GM21528 (cell line): ENCODE results near the gene YAP1.

ENCODE experiments used
- ATAC-seq: cut with Tn5 transposase; IDR thresholded peaks from one replicate; pipeline ENCODE4 v1.9.1; 2021; ENCODE audit warnings: mild to moderate bottlenecking, moderate library complexity; ENCODE audit not compliant: unreplicated experiment, low FRiP score

Gene YAP1

DNA sequence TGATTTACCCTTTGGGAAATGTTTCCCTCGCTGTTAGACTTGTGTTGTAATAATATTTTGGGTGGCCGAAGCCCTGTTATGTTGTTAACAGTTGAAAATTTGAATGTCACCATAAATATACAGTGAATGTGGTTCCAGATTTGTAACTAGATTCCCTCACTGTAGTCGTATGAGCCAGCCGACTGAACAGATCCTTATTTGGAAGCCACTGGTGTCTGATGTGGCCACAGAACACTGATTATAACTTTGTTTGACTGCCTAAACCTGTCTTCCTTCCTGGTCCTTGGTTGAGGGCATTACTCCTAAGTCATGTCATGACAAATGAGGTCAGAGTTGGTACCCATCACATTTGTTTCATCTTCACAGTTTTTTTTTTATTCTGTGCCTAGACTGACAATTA is 45.4 kb downstream of the YAP1 start:
- ATAC-seq: no peak

DNA sequence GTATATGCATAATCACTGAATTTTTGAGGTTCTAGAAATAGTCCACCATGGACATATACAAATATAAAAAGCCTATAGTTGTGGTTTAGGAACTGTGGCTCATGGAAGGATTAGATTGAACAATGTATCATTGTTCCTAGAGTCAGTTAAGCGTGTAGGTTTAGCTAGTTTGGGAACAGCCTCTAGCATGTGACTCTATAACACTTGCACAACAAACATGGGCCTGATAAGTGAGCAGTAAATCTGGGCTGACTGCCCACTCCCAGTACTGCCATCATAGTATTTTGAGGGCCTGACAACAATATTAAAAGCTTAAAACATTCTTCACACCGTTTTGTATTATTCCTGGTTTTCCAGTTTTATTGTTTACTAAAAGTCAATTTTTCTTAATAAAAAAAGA is 47.0 kb downstream of the YAP1 start:
- ATAC-seq: no peak

DNA sequence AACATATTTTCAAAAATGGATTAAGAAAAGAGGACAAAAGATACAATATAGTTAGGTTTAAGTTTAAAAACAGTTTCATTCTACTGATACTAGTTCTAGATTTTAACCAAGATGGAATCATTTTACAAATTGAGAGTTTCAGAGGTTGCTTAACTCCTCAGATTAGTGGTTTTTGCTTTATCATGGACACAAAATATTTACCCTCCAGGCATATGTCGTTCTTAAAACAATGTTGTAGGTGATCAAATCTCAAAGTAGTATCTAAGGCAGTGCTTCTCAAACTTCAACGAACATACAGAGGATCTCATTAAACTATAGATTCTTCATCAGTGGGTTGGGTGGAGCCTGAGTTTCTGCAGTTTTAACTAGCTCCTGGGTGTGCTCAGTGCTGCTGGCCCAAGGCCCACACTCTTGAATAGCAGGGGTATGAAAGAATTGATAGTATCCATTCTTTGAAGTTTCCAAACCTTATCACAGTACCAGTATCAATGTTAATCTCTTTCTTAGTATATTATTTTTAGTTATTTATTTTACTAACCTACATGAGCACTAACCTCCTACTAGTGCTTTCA is 48.0 kb downstream of the YAP1 start:
- no peak for ATAC-seq

DNA sequence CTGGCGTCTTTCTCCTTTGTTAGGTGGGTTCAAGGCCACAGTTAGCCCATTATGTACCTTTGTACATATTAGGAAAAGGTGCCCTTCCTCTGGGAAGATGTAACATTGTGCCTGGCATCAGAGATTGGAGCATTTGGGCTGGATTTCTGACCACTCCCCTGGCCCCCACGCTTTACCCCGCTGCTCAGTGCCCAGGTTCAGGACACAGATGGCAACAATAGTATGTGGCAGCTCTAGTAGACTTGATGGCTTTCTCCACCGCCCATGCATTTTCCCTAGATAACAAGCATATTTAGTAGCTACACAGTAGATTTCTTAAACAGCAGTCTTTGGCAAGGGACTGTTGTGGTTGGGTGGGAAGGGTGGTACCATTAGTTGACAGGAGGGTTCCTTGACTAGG is 53.1 kb downstream of the YAP1 start:
- ATAC-seq: no peak

DNA sequence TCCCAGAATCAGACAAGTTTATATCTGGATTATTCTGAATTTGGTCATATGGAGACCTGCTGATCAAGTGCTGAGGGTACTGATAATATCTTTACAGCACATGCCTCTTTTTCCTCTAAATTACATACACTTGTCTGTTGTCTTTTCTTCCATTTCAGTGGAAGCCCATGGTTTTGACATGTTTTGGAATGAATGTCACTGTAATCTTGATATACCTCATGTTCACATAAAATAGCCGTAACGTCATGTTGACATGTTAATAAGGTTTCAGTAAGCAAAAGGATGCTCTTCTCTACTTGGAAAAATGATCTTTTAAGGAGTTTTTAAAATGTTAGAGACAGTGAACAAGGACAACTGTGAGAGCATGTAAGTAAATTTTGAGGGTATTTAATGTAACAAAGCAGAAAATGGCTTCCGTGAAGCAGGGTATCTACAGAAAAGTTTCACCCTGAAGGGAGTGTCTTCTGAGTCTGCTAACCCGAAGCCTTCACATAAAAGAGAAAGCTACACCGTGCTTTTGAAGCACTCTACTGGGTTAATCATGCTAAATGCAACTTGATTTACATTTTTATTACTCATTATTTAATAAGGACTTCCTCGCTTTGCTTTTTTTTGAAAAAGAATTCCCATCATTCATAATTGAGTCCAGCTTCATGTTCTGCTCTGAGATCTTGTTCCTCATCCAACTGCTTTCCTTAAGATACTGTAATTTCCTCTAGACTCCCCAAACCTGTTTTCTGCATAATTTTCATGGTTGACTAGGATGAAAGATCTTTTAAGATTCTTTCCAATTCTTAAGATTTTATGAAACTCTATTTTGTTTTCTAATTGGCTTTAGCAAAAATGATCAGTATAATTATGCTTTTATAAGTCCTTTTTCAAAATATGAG is 56.2 kb downstream of the YAP1 start:
- no peak for ATAC-seq

DNA sequence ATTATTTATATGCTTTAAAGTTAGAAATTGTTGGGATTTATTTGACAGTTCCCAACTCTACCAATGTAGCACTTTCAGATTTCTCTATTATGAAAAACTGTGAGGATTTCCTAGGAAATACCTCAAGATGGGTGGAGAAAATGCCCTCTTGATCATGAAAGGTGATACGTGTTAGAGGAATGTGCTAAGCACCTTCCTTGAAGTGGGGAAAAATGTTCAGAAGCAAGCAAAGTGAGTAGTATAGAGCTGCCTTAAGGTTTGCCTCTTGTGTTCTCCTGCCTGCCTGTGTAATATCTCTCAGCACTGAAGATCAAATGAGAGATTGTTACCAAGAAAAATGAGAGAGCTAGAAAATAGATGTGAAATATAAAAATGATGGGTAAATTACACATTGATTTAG is 58.2 kb downstream of the YAP1 start:
- no peak for ATAC-seq

DNA sequence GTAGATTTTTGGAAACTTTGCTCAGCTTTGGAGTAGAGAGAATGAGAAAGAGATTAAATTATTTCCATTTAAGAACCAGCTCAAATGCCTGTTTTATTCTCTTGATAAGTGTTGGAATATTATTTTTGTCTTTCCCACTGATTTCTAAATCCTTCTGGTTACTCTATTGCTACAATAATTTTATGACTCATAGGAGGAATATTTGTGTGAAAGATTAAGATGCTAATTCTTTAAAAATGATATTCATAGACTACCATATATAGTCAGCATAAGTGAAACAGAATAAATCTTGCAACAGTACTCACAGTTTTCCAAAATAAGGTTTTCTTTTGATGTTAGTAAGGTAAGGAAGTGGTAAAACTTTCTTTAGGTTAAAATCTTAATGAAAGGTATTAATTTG is 60.9 kb downstream of the YAP1 start:
- ATAC-seq: no peak

DNA sequence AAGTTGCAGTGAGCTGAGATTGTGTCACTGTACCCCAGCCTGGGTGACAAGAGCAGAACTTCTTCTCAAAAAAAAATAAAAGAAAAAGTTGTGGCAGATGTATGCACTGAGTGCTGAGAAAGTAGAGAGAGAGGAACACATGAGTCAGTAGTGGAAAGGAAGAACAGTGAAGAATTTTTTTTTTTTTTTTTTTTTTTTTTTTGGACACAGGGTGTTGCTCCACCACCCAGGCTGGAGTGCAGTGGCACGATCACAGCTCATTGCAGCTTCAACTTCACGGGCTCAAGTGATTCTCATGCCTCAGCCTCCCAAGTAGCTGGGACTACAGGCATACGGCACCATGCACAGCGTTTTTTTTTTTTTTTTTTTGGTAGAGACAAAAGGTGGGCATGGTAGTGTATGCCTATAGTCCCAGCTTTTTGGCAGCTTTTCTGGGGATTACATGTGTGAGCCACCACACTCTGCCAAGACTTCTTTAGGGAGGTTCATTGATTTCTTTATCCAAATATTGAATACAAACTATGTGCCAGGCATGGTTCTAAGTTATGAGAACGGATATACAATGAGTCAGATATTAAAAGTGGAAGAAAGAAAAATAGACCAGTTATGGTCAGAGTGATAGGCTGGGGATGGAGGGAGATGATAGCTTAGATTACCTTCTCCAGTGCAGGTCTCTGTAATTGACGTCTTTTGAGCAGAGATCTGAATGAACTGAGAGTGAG is 62.0 kb downstream of the YAP1 start:
- no peak for ATAC-seq

DNA sequence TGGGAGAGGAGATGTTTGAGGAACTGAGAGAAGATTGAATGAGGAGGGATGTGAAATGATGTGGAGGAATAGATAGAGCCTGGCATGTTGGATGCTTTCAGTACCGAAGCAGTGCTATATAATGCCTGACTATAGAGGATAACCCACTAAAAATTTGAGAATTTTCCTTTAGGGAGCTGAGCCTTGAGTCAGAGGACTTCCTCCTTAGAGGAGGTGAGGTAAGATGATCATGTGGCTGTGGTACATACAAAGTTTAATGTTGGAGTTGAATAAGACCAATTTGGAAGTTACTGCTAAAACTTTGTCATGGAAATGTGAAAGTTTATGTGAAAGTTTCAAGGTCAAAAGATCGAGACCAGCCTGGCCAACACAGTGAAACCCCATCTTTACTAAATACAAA is 66.9 kb downstream of the YAP1 start:
- no peak for ATAC-seq

DNA sequence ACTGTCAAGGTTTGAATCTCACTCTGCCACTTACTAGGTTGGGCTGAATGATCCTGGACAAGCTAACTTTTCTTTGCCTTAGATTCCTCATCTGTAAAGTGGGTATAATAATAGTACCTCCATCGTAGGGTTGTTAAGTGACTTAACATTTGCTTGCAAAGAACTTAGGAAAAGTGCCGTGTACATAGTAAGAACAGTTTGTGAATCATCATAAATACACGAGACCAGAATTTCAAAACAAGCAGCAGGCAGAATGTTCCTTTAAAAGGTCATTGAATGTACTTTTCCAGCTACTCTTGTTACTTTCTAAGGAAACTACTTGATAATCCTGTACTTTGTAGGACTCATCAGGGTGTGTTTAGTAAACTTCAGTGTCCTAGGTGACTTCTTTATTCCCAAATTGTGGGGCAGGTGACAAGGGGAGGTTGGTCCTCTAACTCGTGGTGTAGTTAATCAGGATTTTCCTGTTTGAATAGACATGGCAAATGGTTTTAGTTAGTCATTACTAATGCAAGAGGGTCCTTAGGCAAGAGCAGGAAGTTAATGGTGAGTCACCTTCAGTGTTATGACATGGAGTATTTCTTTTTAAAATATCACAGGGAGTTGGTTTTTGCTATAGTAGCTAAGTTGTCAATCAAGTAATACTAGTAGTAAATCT is 67.9 kb downstream of the YAP1 start:
- no peak for ATAC-seq

DNA sequence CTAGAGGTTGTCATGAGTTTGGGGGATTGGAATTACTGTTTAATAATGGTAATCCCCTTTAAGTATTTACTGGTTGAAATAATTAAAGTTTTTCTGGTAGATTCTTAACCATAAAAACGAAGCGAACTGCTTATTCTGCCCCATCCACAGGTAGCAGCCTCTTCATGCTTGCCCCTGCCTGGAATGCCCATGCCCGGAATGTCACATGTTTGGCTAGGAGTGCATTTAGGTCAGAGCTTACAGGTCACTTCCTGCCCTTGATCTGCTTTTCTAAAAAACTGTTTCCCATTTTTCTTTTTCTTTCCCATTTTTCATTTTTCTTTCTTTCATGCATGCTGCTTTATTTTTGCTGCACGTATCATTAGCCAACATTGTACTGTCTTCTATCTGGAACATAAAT is 69.1 kb downstream of the YAP1 start:
- no peak for ATAC-seq

DNA sequence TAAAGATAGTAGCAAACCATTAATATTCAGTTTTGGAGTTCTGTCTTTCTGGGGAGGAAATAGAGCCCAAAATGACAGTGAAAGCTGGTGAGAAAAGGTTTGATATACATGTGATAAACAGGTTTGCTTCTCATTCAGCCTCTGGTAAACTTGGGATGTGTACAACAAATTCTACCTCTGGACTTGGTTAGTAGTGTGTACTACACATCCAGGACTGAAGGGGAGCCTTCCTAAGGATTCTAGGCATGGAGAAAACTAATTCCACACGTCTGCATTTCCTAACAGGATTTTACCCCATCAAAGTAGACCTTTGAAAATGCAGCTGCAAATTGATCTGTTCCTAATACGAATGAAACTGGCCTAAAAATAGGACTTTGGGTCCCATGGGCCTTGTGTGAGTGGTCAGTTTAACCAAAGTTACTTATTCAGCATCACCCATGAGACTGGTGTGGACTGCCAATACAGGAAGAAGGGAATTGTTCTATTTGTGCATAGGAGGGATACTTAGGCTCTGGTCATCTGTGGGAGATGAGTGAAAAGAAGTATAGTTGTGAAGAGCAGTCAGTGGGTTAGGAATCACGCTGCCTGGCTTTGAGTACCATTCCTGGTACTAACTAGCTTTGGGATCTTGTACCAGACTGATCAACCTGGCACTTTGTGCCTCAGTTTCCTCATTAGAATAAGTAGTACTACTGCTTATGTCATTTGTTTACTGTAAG is 74.2 kb downstream of the YAP1 start:
- ATAC-seq: no peak

DNA sequence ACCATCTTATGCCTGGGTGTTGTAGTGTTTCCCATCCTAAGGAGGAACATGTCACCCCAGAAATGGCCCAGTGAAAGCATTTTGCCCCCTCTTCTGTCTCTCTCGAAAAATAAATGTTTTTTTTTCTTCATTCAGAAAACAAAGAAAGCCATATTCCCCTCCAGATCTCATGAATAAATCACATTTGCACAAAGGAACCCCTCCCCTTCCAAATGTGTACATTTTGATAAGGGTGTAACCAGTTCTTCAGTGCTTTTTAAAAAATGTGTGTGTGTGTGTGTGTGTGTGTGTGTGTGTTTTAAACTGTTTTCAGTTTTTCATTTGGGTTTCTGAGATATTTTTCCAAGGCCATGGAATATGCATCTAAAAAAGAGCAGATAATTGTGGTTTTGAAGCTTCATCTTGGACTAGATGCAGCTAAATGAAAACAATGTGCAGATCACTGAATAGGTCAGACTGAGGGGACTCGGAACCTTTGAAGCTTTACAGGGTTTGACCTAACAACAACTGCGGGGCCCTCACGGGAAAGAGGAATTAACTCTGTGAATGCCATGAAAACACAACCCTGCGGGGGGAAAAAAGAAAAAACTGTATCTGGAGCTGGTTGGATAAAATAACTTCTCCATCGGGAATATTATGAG is 76.4 kb downstream of the YAP1 start:
- ATAC-seq: no peak

DNA sequence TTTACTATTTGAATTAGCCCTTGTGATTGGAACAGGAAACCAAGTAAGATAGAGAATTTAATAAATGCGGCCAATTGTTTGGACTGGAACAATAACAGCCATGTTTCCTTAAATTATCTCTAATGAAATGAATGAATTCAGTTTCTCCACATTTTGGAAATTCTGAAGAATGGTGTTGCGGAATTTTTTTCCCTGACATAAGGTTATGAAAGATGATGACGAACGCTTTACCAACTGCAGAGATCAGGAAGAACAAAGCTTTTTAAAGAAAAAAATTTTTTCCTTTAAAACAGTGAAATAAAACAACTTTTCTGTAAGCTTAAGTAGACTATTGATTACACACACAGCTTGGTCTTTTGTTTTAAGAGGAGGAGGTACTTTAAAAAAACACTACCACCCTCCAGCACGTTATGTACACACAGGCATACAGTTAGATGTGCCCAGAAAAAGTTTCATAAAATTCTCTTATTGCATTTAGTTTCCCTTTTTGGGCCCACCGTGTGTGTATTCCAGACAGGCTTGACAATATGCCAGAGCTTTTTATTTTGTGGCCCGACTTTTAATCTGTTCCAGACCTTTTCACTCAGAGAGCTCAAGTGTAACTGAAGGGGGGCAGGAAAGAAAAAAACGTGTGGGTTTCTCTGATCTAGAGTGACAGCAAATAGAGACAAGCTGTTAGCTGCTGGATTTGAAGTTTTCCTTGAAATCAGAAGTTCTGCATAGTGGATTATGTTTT is 77.3 kb downstream of the YAP1 start:
- no peak for ATAC-seq

DNA sequence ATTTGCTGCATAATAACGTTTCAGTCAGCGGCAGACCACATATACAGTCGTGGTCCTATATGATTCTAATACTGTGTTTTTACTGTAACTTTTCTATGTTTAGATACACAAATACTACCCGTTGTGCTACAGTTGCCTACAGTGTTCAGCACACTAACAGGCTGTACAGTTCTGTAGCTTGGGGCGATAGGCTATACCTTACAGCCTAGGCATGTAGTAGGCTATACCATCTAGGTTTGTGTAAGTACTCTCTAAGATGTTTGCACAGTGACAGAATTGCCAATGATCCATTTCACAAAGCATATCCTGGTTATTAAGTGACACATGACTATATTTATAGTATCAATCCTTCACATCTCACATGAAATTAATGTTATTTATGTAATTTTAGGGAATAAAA is 78.2 kb downstream of the YAP1 start:
- no peak for ATAC-seq

DNA sequence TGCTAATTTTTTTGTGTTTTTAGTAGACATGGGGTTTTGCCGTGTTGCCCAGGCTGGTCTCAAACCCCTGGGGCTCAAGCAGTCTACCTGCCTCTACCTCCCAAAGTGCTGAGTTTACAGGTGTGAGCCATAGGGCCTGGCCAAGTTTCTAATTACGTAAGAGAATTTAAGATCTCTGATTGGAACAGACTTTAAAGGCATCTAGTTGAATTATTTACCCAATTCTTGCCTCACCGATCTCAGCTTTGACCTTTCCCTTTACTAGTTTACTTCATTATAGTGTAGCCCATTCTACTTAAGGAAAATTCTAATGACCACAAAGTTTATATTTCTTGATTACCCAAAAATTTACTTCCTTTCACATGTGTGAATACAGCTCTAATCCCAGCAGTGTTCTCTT is 81.6 kb downstream of the YAP1 start:
- ATAC-seq: no peak

DNA sequence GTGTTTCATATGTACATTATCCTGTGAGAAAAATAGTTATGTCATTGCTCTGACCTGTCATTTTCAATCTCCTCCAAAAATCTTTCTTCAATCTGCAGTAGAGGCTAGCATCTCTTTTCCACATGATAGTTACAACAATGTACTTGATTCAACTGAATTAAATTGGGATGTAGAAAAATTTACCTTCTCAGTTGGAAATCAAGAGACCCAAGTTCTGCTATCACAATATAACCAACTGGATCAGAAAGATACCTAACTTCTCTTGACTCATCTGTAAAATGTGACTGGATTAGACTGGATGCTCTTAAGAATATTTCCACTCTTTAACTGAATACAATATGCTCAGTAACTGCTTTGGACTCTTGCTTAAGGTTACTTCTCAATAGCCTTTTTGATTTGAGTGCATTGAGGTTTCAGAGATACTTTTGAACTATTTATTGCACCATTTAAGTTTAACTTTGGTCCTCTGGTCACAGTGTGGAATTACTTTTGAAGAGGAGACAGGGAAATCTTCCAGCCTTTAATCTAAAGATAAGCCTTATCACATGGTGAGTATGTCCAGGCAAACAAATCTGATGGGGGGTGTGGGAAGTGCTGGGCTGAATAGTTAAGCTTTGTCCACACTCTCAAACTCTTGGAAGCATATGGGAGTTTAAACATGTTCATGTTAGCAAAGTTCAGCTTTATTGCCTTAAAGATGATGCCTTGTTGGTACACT is 82.3 kb downstream of the YAP1 start:
- ATAC-seq: no peak

DNA sequence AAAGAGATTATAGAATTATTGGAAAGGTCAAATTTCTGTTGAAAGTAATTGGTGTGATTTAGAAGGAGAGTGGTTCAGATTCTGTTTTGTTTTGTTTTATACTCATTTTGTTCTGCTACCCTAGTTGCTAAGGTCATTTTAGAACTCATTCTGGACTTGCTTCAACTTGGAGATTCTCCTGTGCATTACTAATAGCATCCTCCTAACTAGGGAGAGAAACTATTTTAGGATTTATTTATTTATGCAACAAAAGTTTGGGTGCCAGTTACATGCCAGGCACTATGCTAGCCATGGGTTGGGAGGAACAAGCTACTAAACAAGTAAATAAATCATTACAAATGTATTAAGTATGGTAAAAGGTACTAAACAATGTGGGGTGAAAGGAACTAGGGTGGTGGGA is 84.0 kb downstream of the YAP1 start:
- ATAC-seq: no peak

DNA sequence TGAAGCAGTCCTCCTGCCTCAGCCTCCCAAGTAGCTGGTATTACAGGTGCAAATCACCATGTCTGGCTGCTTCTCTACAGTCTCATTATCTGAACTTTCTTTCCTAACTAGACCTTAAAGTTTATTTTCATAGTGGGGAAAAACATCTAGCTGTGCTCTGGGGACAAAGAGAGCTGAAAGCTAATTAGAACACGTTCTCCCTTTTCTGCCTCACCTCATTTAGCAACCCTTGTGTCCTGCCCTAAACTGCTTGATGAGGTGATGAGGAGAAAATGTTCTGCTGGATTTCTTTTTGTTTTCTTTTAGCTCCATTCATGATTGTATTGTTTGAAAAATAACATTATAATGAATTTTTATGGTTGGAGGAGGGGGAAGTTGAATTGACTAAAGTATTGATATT is 84.7 kb downstream of the YAP1 start:
- ATAC-seq: no peak
